Activated CD4-positive, CD25-positive, alpha-beta regulatory T cell treated with anti-CD3 and anti-CD28 coated beads, Interleukin-2, amount 50 U/mL, for 24 hours (primary cell): ENCODE measurements around the gene CCL23.
"Not testable (repeated sequence)": the region's sequence is repeated elsewhere in the genome, so short reads cannot be mapped to it uniquely, and the experiment has no call there.

Experiments used
- ATAC-seq, 2 donors: fragments of 150-1000 bp; cut with Tn5 transposase; one replicate each; pipeline ENCODE4 v1.10.0; 2021; ENCODE audit warnings: mild to moderate bottlenecking in 1 of 2, moderate library complexity in 1 of 2

Gene CCL23, protein sequence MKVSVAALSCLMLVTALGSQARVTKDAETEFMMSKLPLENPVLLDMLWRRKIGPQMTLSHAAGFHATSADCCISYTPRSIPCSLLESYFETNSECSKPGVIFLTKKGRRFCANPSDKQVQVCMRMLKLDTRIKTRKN

GRCh38 chr17:36017799-36018198, at the start of gene CCL23:
TSS of gene CCL23 (minus strand) at chr17:36017972. CDS start at chr17:36017897, 75 bp downstream.
- ATAC-seq: no peak

DNA sequence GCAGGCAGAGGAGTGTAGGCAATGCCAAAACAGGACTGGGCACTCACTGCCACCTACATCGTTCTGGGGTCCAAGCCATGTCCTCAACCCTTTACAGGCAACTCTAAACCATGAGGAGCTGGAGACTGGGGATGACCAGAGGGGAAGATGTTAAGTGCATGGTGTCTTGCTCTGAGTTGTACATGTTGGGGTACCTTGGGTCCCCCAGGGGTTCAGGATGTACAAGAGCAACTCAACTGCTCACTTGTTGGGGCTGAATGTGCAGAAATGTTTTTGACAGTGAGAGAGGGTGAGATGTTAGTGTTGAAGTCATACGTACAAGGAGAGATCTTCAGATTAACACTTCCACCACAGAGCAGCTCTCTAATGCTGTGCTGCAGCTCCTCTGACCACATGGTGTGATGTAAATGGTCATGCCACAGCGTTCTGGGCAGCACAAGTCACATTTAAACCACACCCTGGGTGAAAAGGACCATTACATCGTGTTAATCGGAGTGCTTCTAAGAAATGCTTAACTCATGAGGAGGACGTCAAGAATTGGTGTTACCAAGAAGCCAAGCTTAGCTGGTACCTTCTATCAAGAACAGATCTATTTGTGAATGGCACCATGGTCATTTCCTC, 48.7 kb upstream of the CCL23 start:
- ATAC-seq: peak in 1 of 2 donors; percentile 21

GRCh38 chr17:36063786-36064541, 46.2 kb upstream of the CCL23 start, which contains the start of gene CCL18:
TSS of gene CCL18 (plus strand) at chr17:36064272. CDS start at chr17:36064343, 71 bp downstream.
- ATAC-seq: no peak

DNA sequence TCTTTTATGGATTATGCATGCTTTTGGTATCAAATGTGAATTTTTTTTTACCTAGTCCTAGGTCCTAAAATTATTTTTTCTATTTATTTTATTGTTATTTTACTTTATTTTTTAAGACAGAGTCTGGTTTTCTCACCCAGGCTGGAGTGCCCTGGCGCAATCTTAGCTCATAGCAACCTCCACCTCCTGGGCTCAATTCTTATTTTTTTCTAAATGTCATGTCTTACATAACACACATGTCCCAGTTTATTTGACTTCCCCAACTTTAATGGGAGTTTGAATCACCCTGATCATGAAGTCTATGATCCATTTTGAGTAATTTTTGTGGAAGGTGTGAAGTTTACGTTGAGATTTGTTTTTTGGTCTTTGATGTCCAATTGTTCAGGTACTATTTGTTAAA, 43.0 kb upstream of the CCL23 start:
- no peak for ATAC-seq

DNA sequence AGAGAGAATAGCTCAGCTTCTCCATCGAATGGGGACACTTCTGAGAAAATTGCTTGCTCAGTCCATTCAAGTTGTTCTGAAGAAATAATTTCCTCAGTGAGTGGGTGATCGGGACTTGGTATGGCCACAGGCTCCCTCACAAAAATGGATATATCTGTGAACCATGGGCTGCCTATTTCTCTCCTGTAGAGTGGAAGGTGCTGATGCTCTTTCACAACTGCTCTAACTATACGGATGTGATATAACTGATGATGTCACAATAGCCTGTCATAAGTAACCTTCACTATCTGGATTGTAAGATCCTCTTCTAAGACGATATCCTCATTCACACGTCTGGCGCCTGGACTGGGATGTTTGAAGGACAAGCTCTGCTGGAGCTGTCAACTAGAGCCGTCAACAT, 41.6 kb upstream of the CCL23 start:
- no peak for ATAC-seq

GRCh38 chr17:36057911-36058310, 40.1 kb upstream of the CCL23 start:
- ATAC-seq: no peak

GRCh38 chr17:36055921-36056520, 38.2 kb upstream of the CCL23 start:
- ATAC-seq: no peak

GRCh38 chr17:36055171-36055570, 37.4 kb upstream of the CCL23 start:
- no peak for ATAC-seq

- no peak for ATAC-seq
Measured at GRCh38 chr17:36049643-36050042, 31.9 kb upstream of the CCL23 start.

GRCh38 chr17:36048066-36048465, 30.3 kb upstream of the CCL23 start:
- ATAC-seq: no peak

GRCh38 chr17:36036235-36036634, 18.5 kb upstream of the CCL23 start:
- ATAC-seq: no peak

GRCh38 chr17:36034127-36034526, 16.4 kb upstream of the CCL23 start:
- no peak for ATAC-seq

DNA sequence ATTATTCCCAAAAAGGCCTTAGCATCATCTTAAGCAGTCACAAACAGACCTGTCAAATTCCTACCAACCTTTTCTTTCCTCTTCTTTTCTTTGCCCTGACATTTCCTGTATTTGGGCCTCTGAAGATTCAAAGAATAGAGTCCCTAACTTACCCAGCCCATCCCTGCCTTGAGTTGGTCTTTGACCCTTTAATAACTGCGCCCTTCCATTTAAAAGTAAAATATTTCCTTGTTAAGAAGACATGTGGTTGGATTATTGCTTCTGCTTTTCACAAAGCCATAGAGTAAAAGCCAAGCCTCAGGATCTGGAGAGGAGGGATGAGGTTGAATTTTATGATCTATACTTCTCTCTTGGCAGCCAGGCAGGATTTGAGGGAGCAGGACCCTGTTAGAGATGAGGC, 13.2 kb upstream of the CCL23 start:
- no peak for ATAC-seq

- ATAC-seq: no peak
Measured at GRCh38 chr17:36027761-36028160, 10.0 kb upstream of the CCL23 start.

DNA sequence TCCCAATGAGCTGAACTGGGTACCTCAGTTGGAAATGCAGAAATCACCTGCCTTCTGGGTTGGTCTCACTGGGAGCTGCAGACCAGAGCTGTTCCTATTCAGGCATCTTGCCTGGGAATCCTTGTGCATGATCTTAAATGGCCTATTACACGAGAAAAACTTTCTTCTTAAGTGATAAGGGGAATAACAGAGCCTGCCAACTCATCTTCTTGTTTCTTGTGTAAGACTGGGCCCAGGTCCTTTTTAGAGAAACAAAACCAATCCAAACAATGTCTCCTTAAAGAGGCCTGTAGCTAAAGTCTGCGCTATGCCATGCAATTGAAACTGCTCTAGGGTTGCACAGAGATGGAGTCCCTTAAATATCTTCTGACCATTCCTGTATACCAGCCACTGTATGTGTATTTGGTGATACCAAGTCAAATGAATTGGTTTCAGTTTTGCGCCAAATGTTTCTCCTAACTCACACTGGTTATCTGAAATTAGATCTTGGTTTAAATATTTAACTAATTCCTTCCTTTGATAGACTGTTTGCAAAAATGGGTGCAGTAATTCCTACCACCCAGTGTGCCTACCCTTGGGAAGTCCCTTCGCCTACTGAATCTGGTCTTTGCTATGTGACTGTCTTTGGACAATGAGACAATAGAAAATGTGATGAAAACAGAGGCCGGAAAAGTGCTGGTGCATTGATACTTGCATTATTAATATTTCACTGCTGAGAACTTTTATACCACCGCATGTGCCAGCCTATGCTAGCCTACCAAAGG, 6.5 kb upstream of the CCL23 start:
- no peak for ATAC-seq

GRCh38 chr17:36019423-36019822, 1.7 kb upstream of the CCL23 start:
- no peak for ATAC-seq

DNA sequence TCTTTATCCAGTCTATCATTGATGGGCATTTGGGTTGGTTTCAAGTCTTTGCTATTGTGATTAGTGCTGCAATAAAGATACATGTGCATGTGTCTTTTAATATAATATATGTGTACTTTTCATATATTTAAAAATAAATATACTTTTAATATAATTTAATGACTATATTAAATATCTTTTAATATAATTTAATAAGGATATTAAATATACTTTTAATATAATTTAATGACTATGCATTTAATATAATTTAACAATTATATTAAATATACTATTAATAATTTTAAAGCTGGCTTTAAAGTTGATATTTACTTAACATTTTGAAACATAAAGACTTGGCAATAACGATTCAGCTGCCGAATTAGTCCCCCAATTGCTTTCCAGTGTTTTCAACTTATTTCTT, 1.2 kb downstream of the CCL23 start:
- ATAC-seq: no peak

- ATAC-seq: not testable (repeated sequence)
Measured at GRCh38 chr17:36015895-36016294, 1.9 kb downstream of the CCL23 start.

GRCh38 chr17:36014946-36015345, 2.8 kb downstream of the CCL23 start:
- ATAC-seq: no peak

- no peak for ATAC-seq
Measured at GRCh38 chr17:36011201-36011600, 6.6 kb downstream of the CCL23 start.

DNA sequence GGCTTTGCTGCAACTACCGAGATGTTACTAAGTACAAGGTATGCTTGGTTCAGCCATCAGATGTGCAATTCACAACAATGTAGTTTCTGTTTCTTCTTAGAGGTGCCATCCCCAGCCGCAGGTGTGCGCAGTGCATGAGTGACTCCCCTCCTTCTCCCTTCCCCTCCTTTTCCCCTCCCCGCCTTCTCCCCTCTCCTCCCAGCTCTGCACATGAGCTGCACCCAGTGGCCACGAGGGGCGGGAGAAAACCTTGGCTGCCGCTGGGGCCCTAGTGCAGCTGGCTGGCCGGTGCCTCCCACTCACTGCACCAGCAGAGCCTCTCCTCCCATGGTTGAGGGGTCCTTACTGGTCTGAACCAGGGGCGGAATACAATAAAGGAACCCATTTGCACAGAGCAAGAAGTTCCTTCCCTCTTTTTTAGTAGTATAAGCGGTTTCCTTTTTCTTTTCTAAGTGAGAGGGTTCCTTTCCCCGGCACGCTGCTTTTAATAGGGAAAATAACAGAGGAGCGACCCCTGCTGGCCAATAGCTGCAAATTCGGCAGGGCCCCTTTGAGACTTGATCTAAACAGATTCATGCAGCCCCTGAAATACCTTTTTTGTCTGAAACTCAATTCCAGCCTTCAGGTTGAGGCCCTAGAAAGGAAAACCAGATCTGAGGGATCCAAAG, 8.6 kb downstream of the CCL23 start:
- ATAC-seq: no peak

DNA sequence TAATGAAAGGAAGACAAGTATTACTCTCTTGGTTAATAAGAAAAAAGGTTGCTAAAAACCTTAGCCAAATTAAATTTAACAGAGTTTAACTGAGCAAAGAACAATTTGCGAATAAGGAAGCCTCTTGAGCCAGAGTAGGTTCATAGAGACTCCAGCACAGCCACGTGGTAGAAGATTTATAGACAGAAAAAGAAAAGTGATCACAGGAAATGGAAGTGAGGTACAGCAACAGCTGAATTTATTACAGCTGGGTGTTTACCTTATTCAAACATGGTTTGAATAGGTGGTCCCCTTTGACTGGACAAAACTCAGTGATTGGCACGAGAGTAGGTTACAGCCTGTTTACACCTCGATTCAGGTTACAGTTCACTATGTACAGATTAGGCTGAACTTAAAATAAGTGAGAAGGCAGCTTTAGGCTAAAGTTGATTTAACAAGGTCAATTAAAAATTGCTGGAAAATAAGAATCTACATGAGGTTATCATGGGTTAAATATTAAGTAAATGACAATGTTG, 13.1 kb downstream of the CCL23 start:
- ATAC-seq: no peak
